HL-60 (cell line): ENCODE data around the gene CLCN3.

ENCODE experiments used
- GABPA ChIP-seq: IDR thresholded peaks from 2 replicates; pipeline ENCODE4 v1.6.1; 2012; ENCODE audit warnings: low read depth
- POLR2AphosphoS5 ChIP-seq: IDR thresholded peaks from 2 replicates; pipeline ENCODE4 v1.6.1; 2012; ENCODE audit warnings: low read depth
- REST ChIP-seq: IDR thresholded peaks from 2 replicates; pipeline ENCODE4 v1.6.1; 2012; ENCODE audit warnings: low read depth; ENCODE audit not compliant: insufficient replicate concordance
- TF ChIP-seq, protein P1 (sequence below): IDR thresholded peaks from one replicate; pipeline ENCODE4 v1.5.1; 2011; ENCODE audit warnings: low read length, control low read depth, inconsistent platforms; ENCODE audit not compliant: insufficient read depth

GRCh38 chr4:169611991-169612870 lies 8.1 kb upstream of the CLCN3 start, which contains the start of gene NEK1:
- TF ChIP-seq POLR2AphosphoS5 (peak; percentile 86), GABPA (no peak), REST (no peak)
- TF ChIP-seq, protein P1, sequence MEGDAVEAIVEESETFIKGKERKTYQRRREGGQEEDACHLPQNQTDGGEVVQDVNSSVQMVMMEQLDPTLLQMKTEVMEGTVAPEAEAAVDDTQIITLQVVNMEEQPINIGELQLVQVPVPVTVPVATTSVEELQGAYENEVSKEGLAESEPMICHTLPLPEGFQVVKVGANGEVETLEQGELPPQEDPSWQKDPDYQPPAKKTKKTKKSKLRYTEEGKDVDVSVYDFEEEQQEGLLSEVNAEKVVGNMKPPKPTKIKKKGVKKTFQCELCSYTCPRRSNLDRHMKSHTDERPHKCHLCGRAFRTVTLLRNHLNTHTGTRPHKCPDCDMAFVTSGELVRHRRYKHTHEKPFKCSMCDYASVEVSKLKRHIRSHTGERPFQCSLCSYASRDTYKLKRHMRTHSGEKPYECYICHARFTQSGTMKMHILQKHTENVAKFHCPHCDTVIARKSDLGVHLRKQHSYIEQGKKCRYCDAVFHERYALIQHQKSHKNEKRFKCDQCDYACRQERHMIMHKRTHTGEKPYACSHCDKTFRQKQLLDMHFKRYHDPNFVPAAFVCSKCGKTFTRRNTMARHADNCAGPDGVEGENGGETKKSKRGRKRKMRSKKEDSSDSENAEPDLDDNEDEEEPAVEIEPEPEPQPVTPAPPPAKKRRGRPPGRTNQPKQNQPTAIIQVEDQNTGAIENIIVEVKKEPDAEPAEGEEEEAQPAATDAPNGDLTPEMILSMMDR = no peak
